Glutamatergic neuron (in vitro differentiated cells): ENCODE results near the gene KRT82. TPM values are rescaled to one million over a fixed set of nuclear protein-coding genes. Genes with fewer than 3 reads are reported as not detected.

Experiments
- DNase-seq: peaks from one replicate; pipeline ENCODE4 v3.0.0; 2022
- H3K27ac Mint-ChIP-seq: one replicate; pipeline ENCODE4 v1.8.0; 2020; ENCODE audit warnings: mild to moderate bottlenecking, mixed read lengths, inconsistent platforms; ENCODE audit not compliant: unreplicated experiment
- H3K27me3 Mint-ChIP-seq: one replicate; pipeline ENCODE4 v1.8.0; 2020; ENCODE audit warnings: mild to moderate bottlenecking, moderate library complexity, mixed read lengths, inconsistent platforms; ENCODE audit not compliant: unreplicated experiment
- H3K36me3 Mint-ChIP-seq: one replicate; pipeline ENCODE4 v1.8.0; 2020; ENCODE audit warnings: mild to moderate bottlenecking, mixed read lengths, inconsistent platforms; ENCODE audit not compliant: unreplicated experiment
- H3K4me1 Mint-ChIP-seq: one replicate; pipeline ENCODE4 v1.8.0; 2020; ENCODE audit warnings: mild to moderate bottlenecking, low read depth, mixed read lengths, inconsistent platforms; ENCODE audit not compliant: unreplicated experiment
- H3K4me3 Mint-ChIP-seq: one replicate; pipeline ENCODE4 v1.8.0; 2020; ENCODE audit warnings: mild to moderate bottlenecking, mixed read lengths, inconsistent platforms; ENCODE audit not compliant: unreplicated experiment
- H3K9me3 Mint-ChIP-seq: one replicate; pipeline ENCODE4 v1.8.0; 2020; ENCODE audit warnings: mild to moderate bottlenecking, moderate library complexity, mixed read lengths, inconsistent platforms; ENCODE audit not compliant: unreplicated experiment
- total RNA-seq: library from RNA; stranded (reverse); fragmentation: NEBNext Ultra II Directional; extraction: Animal tissue kit (Norgen Biotek cat#: 25700); gene quantifications from one replicate; pipeline ENCODE4 v1.2.1, GENCODE V29; 2021; ENCODE audit not compliant: unreplicated experiment
- TF ChIP-seq, protein P1 (sequence below): fragments of 200-600 bp; sonication (generic); IDR thresholded peaks from one replicate; pipeline ENCODE4 v1.5.0; 2021; ENCODE audit not compliant: partially characterized antibody, unreplicated experiment

KRT82 gene
- total RNA-seq, 1 donor from 2014 or later: not detected

GRCh38 chr12:52354200-52354599, 51.9 kb downstream of the KRT82 start:
- no peaks in the 10 kb centered on the region for H3K4me1 Mint-ChIP-seq
- DNase-seq: no peak
- no peak overlapping the region for H3K27ac Mint-ChIP-seq
- no peaks in the 10 kb centered on the region for H3K36me3 Mint-ChIP-seq
- H3K27me3 Mint-ChIP-seq: peaks cover 8% of the 10 kb centered on the region
- H3K9me3 Mint-ChIP-seq: no peaks in the 10 kb centered on the region
- TF ChIP-seq, protein P1, sequence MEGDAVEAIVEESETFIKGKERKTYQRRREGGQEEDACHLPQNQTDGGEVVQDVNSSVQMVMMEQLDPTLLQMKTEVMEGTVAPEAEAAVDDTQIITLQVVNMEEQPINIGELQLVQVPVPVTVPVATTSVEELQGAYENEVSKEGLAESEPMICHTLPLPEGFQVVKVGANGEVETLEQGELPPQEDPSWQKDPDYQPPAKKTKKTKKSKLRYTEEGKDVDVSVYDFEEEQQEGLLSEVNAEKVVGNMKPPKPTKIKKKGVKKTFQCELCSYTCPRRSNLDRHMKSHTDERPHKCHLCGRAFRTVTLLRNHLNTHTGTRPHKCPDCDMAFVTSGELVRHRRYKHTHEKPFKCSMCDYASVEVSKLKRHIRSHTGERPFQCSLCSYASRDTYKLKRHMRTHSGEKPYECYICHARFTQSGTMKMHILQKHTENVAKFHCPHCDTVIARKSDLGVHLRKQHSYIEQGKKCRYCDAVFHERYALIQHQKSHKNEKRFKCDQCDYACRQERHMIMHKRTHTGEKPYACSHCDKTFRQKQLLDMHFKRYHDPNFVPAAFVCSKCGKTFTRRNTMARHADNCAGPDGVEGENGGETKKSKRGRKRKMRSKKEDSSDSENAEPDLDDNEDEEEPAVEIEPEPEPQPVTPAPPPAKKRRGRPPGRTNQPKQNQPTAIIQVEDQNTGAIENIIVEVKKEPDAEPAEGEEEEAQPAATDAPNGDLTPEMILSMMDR: no peak
- H3K4me3 Mint-ChIP-seq: no peak overlapping the region

DNA sequence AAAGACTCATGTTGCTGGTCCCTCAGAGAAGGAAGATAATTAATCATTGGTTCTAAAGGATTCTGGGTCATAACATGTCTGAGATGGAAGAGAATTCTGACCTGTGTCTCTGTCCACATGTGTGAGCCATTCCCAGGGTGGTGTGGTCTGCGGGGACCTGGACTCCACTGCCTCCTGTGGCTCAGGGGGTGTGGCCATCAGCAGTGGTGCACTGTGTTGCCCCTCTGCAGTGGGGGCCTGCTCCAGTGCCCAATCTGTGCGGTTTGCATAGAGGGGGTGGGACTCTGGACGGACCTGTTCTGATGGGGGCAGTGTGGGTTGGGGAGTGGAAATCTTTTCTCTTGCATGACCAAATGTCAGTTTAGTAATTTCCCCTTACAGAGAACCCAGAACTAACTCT, 52.4 kb downstream of the KRT82 start:
- TF ChIP-seq, protein P1: no peak
- no peak overlapping the region for H3K4me3 Mint-ChIP-seq
- peaks cover 8% of the 10 kb centered on the region for H3K27me3 Mint-ChIP-seq
- H3K27ac Mint-ChIP-seq: no peak overlapping the region
- H3K36me3 Mint-ChIP-seq: no peaks in the 10 kb centered on the region
- no peaks in the 10 kb centered on the region for H3K9me3 Mint-ChIP-seq
- DNase-seq: no peak
- H3K4me1 Mint-ChIP-seq: no peaks in the 10 kb centered on the region

- no peak overlapping the region for H3K4me3 Mint-ChIP-seq
- H3K9me3 Mint-ChIP-seq: no peaks in the 10 kb centered on the region
- no peak overlapping the region for H3K27ac Mint-ChIP-seq
- H3K36me3 Mint-ChIP-seq: no peaks in the 10 kb centered on the region
- no peaks in the 10 kb centered on the region for H3K4me1 Mint-ChIP-seq
- peaks cover 6% of the 10 kb centered on the region for H3K27me3 Mint-ChIP-seq
- TF ChIP-seq, protein P1: no peak
- DNase-seq: no peak
These were observed 53.2 kb downstream of the KRT82 start for GRCh38 chr12:52352951-52353350.

DNA sequence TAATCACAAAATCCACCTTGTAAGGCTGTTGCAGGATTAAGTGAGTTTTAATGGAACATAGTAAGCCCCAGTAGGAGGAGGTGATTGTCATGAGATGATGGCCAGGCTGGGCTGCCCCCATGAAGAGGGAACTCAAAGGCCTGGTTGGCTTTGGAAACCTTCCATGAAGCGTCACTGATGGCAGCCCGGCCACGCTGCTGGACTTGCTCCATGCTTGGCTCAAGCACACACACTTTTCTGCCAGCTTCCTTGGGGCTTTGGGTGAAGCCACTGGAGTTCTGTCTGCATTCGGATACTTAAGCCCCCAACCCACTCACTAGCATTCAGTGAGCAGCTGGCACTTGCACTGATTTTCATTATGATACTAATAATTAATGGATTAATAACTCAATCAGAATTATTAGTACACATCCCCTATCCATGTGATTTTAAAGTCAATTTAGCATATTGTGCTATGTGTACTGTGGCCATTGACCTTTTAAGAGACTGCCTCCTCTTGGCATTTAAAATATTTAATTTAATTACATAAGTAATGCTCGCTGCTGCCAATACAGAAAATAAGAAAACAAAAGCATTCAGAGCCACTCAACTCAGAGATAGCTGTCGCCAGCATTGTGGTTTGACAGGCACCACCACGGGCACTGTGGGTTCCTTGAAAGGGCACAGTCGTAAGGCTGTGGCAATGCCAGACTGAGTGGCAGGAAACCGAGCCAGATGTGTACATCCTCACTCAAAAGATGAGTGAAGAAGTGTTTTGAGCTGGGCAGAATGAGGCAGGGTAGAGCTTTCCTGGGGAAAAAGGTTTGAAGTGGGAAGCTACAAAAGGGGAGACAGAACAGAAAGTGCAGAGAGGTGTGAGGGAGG, 54.7 kb downstream of the KRT82 start:
- Mint-ChIP-seq H3K27ac (no peak overlapping the region), H3K36me3 (no peaks in the 10 kb centered on the region), H3K4me3 (no peak overlapping the region), H3K4me1 (no peaks in the 10 kb centered on the region), H3K9me3 (no peaks in the 10 kb centered on the region), H3K27me3 (peaks cover 6% of the 10 kb centered on the region)
- TF ChIP-seq, protein P1: no peak
- DNase-seq: no peak

DNA sequence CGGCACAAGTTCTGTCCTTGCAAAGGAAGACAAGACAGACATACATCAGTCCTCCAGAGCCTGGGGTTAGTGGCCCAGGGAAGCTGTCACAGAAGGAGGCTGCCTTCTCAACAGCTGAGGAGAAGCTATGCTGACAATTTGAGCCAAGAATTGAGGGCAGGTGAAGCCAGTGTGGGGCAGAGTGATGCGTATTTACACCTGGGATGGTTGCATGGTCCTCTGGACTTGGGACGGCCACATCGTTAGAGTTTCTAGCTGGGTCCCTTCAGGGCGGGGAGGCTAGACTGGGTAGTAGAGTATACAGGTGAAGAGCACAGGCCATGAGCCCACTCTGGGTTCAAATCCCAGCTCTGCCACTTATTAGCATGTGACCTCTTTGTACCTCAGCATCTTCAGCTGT, 55.3 kb downstream of the KRT82 start:
- no peaks in the 10 kb centered on the region for H3K4me1 Mint-ChIP-seq
- no peak overlapping the region for H3K4me3 Mint-ChIP-seq
- no peaks in the 10 kb centered on the region for H3K36me3 Mint-ChIP-seq
- peaks cover 6% of the 10 kb centered on the region for H3K27me3 Mint-ChIP-seq
- TF ChIP-seq, protein P1: no peak
- DNase-seq: no peak
- no peak overlapping the region for H3K27ac Mint-ChIP-seq
- no peaks in the 10 kb centered on the region for H3K9me3 Mint-ChIP-seq
